GM21360 (cell line): Measurements from ENCODE around the gene ZCCHC13.
"Not testable (repeated sequence)": the region's sequence is repeated elsewhere in the genome, so short reads cannot be mapped to it uniquely, and the experiment has no call there.

Experiments used
- ATAC-seq: cut with Tn5 transposase; IDR thresholded peaks from one replicate; pipeline ENCODE4 v1.9.1; 2021; ENCODE audit warnings: mild to moderate bottlenecking, moderate library complexity; ENCODE audit not compliant: unreplicated experiment

Gene ZCCHC13

DNA sequence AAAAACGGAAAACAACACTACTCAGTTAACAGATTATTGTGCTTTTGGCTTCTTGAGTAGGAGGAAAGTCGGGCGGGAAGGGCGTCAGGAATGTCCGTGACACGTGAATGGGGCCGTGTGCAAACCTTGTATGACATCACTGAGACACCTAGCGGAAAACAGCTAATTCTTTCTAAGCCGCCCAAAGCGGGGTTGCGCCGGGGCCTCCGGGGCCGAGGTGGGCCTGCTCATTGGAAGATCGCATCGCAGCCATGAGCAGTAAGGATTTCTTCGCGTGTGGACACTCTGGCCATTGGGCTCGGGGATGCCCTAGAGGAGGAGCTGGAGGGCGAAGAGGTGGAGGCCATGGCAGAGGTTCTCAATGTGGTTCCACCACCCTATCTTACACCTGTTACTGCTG, at the start of gene ZCCHC13:
Gene ZCCHC13 (plus strand): TSS at position 165 of the 400 bp plus-strand sequence. CDS start 87 bp downstream, at position 252.
- no peak for ATAC-seq

DNA sequence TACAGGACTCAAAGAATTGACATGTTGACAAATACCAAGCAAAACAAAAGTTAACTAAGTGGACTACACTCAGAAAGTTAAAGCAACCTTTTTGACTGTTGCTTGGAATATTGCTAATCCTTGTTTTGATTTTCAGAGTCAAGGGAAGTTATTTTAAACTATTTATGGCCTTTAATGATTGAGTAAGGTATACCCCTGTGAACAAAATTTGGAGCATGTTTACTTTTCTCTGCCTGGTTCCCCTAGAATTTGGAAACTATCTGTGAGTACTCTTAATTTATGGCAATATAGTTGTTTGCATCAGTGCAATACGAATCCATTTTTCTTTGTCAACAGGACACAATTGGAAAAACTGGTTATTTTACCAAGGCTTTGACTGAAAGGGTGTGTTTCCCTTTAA, 45.9 kb upstream of the ZCCHC13 start:
- not testable (repeated sequence) for ATAC-seq

GRCh38 chrX:74259885-74260491, 44.0 kb upstream of the ZCCHC13 start:
- no peak for ATAC-seq

DNA sequence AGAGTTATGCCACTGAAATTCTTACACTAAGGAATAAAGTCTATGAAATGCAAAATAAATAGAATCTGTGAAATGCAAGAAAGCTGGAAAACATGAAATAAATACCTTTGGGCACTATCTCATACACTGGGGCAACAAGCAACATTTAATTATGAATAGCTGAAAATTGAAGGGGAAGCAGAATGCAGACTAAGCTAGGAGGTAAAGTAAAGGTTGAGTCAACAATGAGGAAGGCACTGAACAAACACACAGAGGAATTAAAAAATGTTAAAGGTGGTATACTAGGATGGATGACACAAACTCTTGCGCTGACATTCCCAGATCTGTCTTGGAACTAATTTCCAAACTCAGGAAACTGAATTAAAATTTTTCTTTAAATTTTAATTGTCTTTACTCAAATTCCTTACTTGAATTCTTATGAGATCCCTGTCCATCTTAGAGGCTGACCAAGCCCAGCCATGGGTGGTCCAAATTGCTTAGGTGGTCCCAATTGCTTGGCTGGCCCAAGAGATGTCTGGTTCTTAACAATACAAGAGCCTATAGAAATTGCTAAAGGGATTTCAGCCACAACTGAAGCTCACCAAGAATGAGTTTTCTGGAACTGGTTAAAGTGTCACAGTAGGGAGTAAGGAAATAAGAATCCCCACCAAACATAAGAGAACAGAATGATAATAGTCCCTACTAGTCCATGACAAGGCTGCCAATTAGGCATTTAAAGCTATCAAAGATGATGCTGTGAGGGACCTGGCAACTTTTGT, 41.3 kb upstream of the ZCCHC13 start:
- ATAC-seq: no peak

GRCh38 chrX:74270393-74270792, 33.6 kb upstream of the ZCCHC13 start:
- no peak for ATAC-seq

DNA sequence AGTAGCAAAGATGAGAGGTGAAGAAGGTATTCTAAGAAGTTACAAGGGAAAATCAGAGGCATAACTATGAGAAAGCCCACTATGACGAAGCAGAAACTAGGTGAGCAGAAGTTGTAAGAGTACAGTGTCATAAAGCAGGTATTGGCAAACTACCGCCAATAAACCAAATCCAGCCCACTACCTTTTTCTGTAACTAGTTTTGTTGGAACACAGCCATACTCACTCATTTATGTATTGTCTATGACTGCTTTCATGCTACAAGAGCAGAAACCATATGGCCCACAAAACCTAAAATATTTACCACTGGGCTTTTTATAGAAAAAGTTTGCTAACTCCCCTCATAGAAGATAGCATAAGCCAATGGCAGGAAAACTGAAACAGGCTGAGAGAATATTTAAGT, 31.8 kb upstream of the ZCCHC13 start:
- peak; percentile 57 for ATAC-seq

DNA sequence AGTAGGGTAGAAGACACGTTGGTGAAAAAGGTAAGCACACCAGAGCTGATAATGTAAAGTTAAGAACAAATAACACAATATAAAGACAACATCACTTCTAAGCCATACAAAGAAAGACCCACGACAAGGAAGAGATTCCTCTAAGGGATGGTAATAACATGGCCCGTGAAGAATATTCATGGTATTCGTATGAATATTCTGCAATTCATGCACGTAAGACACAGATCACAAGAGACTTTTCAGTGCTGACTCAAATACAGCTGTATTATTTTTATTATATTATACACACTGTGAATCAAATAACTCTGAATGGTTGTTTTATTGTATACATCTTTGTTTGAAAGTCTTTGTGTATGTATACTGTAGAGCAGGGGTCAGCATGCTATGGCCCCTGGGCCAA, 29.5 kb upstream of the ZCCHC13 start:
- ATAC-seq: no peak

- no peak for ATAC-seq
Observed at GRCh38 chrX:74277320-74277719, 26.7 kb upstream of the ZCCHC13 start.

DNA sequence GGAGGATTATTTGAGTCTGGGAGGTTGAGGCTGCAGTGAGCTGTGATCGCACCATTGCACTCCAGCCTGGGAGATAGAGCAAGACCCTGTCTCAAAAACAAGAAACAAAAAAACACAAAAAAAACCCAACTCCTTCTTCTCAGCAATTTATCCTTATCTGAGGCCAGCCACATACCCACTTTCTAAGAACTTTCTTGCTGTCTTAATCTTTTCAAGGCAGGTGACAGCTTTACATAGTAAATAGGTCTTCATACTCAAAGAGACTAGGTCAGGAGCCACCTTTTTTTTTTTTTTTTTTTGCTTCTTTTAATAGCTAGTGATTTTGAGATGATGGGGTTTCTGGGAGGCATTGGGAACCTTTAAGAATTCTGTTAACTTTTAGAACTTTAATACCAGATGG, 26.1 kb upstream of the ZCCHC13 start:
- ATAC-seq: no peak

DNA sequence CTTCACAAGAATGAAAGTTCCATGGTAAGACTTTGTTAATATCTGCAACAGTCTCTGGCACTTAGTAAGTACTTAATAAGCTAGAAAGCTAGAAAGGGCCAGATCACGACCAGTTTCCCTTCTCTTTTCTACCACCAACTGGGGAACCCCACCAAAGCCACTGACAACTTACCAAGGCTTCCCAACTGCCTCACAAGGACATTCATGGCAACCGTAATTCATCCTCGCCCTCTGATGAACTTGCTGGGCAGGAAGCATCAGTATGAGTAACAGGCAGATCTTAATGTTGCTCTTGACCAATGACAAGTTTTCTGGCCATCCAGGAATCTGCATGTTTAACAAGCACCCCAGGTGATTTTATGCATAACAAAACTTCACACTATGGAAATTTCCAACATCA, 23.2 kb upstream of the ZCCHC13 start:
- ATAC-seq: no peak

DNA sequence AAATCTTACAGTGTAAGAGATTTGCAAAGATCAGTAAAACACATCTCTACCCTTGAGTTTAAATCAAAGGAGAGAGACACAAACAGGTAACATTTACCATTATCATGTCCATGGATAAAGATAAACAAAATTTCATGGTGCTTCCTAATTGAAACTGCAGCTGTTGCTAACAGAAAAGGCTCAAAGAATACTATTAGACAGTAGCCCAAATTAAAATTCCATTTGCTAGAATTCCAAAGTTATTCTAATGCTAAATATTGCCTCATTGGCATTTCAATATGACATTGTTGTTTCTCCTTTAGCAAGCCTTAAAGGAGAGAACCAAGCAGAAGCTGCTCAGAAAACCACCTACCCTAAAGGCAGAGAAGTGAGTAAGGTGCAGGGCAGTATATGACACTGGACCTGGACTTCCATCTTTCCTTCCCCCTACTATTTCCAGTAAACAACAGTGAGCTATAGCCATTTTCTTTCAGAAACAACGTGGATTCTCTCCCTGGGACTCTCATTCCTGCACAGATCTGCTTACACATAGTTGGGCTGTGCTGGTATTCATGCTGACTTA, 19.5 kb upstream of the ZCCHC13 start:
- ATAC-seq: no peak

DNA sequence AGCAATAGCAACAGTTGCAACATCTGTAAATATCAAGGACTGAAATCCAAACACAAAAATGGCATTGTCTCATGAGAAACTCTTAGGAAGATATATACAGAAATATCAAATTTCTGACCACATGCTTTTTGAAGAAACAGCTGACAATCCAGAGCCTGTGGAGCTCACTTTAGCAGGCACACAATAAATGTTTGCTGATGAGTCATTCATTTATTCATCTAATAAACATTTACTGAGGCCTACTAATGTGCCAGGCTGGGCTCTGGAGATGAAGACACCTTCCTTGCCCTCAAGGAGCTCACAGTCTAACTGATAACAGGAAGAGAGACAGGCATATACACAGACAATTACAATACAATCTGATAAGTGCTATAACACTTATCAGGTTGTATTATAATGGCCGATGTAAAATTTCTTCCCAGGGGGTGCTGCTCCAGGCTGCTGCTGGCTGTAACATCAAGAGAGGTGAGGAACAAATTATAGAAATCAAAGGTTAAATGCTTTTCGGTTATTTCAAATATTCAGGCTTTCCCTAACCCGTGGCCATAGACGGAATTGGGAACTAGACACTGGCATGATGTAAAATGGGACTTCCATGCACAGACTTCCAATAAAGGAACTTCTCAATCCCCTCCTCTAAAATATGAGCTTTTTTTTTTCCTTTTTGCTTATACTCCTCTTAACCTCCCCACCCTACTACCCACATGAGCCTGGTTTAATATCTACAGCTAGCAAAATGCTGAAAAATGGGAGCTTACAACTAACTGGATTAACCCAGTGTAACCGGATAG, 16.8 kb upstream of the ZCCHC13 start:
- no peak for ATAC-seq

- ATAC-seq: no peak
Observed at GRCh38 chrX:74291577-74291963, 12.4 kb upstream of the ZCCHC13 start.

DNA sequence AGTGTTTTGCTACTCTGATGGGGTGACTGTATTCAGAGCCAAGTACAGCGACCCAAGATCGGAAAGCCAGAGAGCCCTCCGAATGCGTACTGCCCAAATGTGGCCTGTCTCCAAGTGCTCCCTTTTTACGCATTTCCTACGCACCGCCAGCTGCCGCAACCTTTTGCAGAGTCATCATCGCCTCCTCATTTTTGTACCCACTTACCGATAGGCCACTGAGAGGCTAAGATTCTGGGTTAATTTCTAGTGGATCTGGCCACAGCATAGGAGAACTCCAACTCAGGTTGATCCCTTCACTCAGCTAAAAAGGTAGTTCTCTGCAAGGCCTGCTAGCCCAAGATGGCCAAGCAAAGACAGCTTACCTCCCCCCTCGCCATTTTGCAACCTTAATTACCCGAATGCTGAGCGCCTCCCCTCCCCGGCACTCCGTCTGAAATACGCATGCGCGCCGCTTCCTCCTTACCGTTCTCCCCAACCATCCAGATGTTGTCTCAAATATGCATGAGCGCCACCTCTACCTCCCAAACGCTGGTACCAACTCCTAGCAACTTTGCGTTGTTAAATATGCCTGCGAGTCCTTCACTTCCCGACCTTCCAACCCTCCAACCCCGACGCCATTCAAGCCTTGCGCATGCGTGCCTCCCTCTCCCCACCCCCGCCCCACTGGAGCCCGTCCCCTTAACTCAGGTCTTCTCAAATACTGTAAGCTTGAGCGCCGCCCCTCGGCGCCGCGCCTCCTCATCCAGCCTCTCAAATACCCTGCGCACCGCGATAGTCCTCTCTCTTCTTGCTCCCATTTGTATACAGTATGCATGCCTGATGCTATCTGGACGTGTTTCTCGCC, 11.8 kb upstream of the ZCCHC13 start:
- ATAC-seq: peak; percentile 84

GRCh38 chrX:74292808-74293123, 11.2 kb upstream of the ZCCHC13 start:
- ATAC-seq: no peak

DNA sequence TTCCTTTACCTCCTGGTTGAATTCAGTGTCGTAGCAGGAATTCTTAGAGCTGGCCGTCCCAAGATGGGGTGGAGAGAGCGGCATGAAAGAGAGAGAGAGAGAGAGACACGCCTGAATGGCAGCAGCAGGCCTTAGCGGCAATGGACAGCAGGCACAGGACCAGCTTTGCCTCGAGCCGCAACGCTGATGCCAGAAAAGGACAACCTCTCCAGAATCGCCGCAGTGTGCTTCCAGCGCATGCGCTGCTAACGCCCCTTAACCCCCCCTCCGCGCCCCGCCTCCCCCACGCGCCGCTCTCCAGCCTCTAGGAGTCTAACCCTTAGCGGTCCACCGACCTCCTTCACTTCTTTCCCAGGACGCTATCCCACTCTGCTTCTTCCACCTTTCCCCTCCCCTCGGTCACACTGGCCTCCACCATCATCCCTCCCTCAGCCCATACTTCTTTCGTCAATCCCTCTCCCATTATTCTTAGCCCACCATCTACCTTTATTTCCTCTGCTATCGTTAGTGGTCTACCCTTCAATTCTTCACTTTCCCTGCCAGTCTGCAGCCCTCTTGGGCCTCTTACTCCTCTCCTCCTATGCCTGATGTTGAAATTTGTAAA, 10.5 kb upstream of the ZCCHC13 start:
- ATAC-seq: no peak

GRCh38 chrX:74295101-74295500, 8.9 kb upstream of the ZCCHC13 start:
- no peak for ATAC-seq

DNA sequence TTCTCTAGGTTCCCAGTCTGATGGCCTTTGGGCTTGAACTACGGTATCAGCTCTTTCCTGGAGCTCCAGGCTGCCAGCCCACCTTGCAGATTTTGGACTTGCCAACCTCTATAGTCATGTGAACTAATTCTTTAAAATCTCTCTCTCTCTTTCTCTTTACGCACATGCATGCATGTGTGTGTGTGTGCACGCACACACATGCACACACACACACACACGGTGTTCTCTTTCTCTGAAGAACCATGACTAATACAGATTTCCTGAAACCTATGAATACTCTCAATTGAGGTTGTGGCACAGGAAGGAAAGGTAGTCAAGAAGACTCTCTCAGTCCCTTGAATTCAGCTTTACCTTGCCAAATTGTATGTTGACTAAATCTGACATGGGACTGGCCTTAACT, 6.2 kb upstream of the ZCCHC13 start:
- no peak for ATAC-seq

- ATAC-seq: no peak
Observed at GRCh38 chrX:74300869-74301268, 3.1 kb upstream of the ZCCHC13 start.

- ATAC-seq: no peak
Observed at GRCh38 chrX:74318672-74319071, 14.7 kb downstream of the ZCCHC13 start.
